Mucosa of descending colon (tissue), 3 donors: ENCODE measurements around the gene GSTT2. TPM values are rescaled to one million over a fixed set of nuclear protein-coding genes. Genes with fewer than 3 reads are reported as not detected.

ENCODE experiments used
- ATAC-seq: fragments of 200-7000 bp; cut with Tn5 transposase; one replicate; pipeline ENCODE4 v1.9.1; 2020; ENCODE audit warnings: mild to moderate bottlenecking, moderate library complexity
- DNase-seq, 3 donors: peaks; one replicate each; pipeline ENCODE4 v3.0.0-alpha.2; 2020
- H3K36me3 ChIP-seq: fragments of 200-600 bp; one replicate; pipeline ENCODE4 v1.8.0; 2021; ENCODE audit warnings: low read depth, mild to moderate bottlenecking
- H3K4me1 ChIP-seq: fragments of 200-600 bp; one replicate; pipeline ENCODE4 v1.8.0; 2021; ENCODE audit warnings: low read depth, mild to moderate bottlenecking
- H3K4me3 ChIP-seq: fragments of 200-600 bp; one replicate; pipeline ENCODE4 v1.8.0; 2021; ENCODE audit warnings: mild to moderate bottlenecking
- H3K9me3 ChIP-seq: fragments of 200-600 bp; one replicate; pipeline ENCODE4 v1.8.0; 2021; ENCODE audit warnings: mild to moderate bottlenecking
- intact Hi-C, 2 donors: fragments of 100-400 bp; cut with DNase I in 1 of 2; cut with micrococcal nuclease in 1 of 2; formaldehyde crosslinking; loops; one replicate each; pipeline versions ENCODE4 v1.11.0 to v1.11.1; 2022; cut with DNase I, micrococcal nuclease
- total RNA-seq, 3 donors: library from RNA; stranded (reverse); fragmentation: NEBNext Ultra II Directional in 2 of 3; extraction: Animal tissue kit (Norgen Biotek cat#: 25700) in 2 of 3; gene quantifications; one replicate each; pipeline versions ENCODE4 v1.2.1 to v1.2.4, GENCODE V29; 2021 to 2023
- TF ChIP-seq, protein P1 (sequence below): fragments of 200-600 bp; IDR thresholded peaks from one replicate; pipeline ENCODE4 v1.8.0; 2022; ENCODE audit warnings: antibody characterized with exemption, mild to moderate bottlenecking
- donor health status: DM: no; HTN: no; CAD: no; lungs with moderate emphysema.
- donor health status: DM: no; HTN: no; CAD: no.
- donor health status: DM: no; HTN: yes; CAD: no.

Gene GSTT2
- total RNA-seq, 3 donors from 2014 or later, result not detected

DNA sequence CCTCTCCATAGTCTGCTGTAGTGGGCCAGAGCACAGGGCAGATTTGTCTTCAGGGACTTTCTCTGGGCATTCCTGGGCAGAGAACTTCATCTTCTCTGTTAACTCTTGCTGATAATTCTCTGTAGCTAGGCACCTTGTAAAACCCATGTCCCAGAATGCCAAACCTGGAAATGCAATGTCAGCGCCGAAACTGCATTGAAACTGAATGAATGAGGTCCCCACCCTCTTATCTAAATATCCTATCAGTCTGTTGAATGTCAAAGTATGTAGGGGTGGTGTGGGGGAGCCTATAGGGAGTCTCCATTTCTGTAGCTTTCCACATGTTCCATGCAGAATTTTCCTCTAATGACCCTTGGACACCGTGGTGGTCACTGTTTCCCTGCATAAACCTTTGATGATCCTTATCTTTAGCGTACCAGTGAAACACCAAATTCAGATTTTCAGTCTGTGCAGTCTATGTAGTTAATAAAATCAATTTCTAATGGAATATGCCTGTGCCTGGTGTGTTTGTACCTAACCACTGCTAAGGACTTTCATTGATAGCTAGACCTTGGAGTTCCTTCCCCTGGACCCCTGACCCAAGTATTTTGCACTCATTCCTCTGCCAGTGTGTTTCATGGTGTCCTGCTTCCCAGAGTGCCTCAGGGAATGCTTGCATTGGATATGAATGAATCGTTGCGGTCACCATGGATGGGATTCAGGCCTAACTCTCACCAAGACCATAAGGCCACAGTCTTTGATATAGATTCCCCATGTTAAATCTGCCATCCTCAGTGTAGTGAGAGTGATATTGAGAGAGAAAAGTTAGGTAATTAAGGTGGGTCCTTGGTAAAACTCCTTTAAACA is 28.7 kb downstream of the GSTT2 start:
- no peaks in the 10 kb centered on the region for H3K9me3 ChIP-seq
- no peaks in the 10 kb centered on the region for H3K36me3 ChIP-seq
- TF ChIP-seq, protein P1, sequence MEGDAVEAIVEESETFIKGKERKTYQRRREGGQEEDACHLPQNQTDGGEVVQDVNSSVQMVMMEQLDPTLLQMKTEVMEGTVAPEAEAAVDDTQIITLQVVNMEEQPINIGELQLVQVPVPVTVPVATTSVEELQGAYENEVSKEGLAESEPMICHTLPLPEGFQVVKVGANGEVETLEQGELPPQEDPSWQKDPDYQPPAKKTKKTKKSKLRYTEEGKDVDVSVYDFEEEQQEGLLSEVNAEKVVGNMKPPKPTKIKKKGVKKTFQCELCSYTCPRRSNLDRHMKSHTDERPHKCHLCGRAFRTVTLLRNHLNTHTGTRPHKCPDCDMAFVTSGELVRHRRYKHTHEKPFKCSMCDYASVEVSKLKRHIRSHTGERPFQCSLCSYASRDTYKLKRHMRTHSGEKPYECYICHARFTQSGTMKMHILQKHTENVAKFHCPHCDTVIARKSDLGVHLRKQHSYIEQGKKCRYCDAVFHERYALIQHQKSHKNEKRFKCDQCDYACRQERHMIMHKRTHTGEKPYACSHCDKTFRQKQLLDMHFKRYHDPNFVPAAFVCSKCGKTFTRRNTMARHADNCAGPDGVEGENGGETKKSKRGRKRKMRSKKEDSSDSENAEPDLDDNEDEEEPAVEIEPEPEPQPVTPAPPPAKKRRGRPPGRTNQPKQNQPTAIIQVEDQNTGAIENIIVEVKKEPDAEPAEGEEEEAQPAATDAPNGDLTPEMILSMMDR, result no peak
- DNase-seq (no peak), ATAC-seq (no peak)
- intact Hi-C loops, result no loop called here
- peaks cover 7% of the 10 kb centered on the region for H3K4me1 ChIP-seq
- no peak overlapping the region for H3K4me3 ChIP-seq

DNA sequence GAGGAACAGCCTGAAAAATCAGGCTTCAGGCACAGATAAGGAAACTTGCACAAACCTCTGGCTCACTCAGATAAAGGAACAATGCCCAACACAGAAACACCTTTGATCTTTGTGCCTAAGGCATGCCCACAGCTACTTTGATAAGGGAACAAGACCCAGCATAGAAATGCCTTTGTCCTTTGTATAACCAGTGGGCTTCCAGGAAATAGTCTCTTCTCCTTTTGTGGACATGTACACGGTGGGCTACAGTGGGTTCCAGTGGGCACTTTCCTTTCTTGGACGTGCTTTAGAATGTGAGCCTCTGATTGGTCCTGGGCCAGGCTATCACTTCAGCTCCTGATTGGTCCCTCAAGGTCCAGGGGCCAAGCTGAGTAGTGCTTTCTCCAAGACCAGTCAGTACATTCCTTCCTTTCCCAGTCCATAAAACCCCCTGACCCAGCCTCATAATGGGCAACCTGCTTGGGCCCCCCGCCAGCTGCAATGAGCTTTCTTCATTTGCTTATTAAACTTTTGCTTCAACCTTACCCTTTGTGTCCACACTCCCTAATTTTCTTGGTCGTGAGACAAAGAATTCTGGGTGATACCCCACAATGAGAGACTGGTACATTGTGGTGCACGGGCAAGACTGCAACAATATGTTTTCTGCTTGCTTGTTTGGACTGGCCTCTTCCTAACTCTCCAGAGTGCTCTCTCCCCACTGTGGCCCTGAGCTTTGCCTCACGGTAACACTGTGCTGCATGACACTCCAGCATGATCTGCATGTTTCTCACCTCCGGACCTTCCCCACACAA is 29.5 kb downstream of the GSTT2 start:
- TF ChIP-seq, protein P1, result no peak
- no peaks in the 10 kb centered on the region for H3K36me3 ChIP-seq
- intact Hi-C loops, result no loop called here
- ATAC-seq (no peak), DNase-seq (no peak)
- no peak overlapping the region for H3K4me3 ChIP-seq
- H3K4me1 ChIP-seq, result peaks cover 7% of the 10 kb centered on the region
- H3K9me3 ChIP-seq, result no peaks in the 10 kb centered on the region

DNA sequence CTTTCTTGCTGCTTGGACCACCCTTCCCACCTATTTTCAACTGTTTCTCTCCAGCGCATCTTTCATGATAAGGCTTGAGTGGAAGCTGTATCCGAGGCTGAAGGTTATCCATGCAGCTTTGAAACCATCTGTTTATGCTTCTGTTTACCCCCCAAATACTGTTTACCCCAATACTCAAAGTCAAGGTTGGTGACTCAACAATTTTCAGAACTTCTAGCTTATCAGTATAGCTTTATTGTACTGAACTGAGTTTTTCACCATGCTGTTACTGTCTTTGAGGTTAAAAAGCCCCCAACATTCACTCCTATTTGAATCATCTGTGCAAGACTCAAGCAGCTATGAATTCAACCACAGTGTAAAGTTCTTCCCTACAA is 30.1 kb downstream of the GSTT2 start:
- H3K9me3 ChIP-seq, result no peaks in the 10 kb centered on the region
- no peak overlapping the region for H3K4me3 ChIP-seq
- peaks cover 7% of the 10 kb centered on the region for H3K4me1 ChIP-seq
- TF ChIP-seq, protein P1, result no peak
- ATAC-seq, result no peak
- H3K36me3 ChIP-seq, result no peaks in the 10 kb centered on the region
- no peak for DNase-seq
- intact Hi-C loops, result no loop called here

DNA sequence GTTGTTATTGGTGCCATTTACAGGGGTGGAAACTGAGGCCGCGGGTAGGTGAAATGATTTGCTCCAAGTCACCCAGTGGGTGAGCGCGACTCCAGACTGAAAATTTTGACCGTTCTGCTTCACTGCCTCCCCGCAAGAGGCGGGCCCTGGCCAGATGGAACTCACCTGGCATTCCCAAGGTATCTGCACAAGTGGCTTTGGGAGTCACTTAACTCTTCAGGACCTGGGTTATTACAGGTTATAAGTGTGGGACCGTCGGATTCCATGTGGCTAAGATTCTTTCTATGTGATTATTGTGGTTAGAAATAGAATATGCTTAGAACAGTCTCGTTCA is 31.8 kb downstream of the GSTT2 start:
- intact Hi-C loops, result no loop called here
- no peak for DNase-seq

DNA sequence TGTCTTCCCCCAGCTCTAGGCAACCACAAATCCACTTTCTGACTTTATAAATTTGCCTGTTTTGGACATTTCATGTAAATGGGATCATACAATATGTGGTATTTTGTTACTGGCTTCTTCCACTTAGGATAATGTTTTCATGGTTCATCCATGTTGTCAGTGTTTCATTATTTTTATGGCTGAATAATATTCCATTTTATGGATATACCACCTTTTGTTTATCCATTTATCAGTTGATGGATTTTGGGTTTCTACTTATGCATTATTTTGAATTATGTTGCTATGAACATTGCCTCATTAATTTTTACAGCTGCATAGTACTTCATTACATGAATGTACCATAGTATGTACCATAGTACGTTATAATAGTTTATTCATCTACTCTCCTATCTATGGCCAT is 36.2 kb downstream of the GSTT2 start:
- intact Hi-C loops, result no loop called here
- Histone ChIP-seq H3K4me1 (peaks cover 7% of the 10 kb centered on the region), H3K4me3 (no peak overlapping the region), H3K36me3 (no peaks in the 10 kb centered on the region), H3K9me3 (no peaks in the 10 kb centered on the region)
- TF ChIP-seq, protein P1, result no peak
- no peak for ATAC-seq
- no peak for DNase-seq

More for the DNA sequence above, 31.8 kb downstream of the GSTT2 start:
- TF ChIP-seq, protein P1, result no peak
- Histone ChIP-seq H3K9me3 (no peaks in the 10 kb centered on the region), H3K4me1 (peaks cover 7% of the 10 kb centered on the region), H3K36me3 (no peaks in the 10 kb centered on the region), H3K4me3 (peak overlapping the region; percentile 92)
- peak; percentile 31 for ATAC-seq
